NCI-H526 (cell line): ENCODE results near the gene FAM124B.
"Not testable (repeated sequence)": the region's sequence is repeated elsewhere in the genome, so short reads cannot be mapped to it uniquely, and the experiment has no call there.

Experiments
- DNase-seq, 2 experiments: peaks; one replicate each; lab custom pipeline; 2025; lab: John Stamatoyannopoulos, UW

FAM124B gene

DNA sequence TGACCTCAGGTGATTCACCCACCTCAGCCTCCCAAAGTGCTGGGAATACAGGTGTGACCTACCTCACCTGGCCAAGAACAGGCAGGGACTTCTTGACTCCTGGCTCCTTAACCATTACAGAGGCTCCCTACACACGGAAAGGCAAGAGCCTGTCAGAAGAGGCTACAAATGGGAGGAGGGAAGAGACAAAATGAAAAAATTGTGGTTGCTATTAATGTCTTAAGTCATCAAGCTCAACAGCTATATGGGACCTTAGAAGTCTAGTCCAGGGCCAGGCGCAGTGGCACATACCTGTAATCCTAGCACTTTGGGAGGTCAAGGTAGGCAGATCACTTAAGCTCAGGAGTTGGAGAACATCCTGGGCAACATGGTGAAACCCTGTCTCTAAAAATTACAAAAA, 11.5 kb upstream of the FAM124B start:
- no peak for DNase-seq

DNA sequence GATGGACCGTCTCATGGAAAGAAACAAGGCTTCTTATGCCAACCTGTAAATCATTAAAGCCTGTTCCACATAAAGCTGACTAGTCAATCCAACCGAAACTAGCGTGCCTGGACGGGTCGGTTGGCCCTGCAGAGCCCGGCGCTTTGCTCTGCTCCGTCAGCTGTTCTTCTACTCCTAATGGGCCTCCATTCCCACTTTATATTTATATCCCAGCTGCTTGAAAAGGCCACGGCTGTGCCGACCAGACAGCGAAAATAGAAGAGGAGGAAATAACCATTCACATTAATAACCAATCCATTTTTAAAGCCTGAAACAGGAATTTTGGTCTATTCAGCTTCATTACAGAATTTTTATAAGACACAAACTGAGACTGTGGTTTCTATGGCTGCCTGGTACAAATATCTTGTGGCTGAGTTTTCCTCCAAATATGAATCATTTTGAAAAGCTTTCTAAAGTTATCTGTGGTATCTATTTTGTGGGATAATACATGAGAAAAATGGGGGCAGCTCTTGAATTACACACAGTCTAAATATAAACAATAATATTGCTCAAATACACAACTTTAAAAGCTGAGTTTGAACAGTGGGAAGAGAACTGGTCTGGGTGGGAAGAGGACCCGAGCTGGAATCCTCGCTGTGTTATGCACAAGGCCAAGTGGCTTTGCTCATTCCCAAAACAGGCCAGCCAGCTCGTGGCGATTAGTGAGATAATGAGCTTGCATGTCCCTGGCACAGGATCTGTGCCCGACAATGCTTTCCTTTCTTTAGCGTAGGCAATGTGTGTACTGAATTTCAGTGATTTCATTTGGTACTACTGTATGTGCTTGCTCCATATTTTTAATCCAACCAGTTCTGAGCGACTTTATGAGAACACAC, 10.5 kb upstream of the FAM124B start:
- peak in 1 of 2 experiments; percentile 52 for DNase-seq

DNA sequence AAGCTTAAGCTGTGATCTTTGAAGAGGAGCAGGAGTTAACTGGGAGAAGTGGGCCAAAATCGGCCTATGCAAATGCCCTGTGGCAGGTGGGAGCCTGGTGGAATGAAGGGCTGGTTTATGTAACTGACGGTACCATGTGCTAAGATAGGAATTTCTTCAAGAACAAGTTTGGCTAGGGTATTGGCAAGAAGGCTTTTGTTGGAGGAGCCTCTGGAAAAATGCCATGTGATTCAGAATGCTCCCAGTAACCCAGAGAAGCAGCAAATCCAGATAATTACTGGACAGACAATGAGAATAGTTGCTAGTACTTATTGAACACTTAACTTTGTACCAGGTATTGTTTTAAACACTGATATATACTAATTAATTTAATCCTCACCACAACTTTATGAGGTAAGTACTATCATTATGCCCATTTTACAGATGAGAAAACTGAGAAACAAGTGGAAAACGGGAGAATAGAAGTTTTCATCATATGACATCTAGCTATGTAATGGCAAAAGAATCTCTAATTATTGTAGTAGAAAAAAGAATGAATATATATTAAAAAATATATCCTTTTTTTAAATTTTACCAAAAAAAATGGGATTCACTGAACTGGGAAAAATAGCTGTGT, 9.1 kb upstream of the FAM124B start:
- DNase-seq = no peak

DNA sequence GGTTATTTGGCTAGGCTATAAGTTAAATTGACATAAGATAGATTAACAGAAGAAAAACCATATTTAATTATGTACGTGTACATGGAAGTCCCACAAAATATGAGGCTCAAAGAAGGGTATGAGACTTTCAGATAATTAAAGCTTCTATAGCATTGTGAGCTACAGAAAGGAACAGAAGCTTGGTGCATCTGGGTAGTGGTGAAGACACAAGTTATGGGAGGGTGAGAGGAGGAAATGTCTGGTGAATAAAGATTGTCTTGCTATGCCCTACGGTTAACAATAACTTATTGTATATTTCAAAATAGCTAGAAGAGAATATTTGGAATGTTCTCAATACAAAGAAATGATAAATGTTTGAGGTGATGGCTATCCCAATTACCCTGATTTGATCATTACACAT, 6.8 kb upstream of the FAM124B start:
- DNase-seq = no peak

DNA sequence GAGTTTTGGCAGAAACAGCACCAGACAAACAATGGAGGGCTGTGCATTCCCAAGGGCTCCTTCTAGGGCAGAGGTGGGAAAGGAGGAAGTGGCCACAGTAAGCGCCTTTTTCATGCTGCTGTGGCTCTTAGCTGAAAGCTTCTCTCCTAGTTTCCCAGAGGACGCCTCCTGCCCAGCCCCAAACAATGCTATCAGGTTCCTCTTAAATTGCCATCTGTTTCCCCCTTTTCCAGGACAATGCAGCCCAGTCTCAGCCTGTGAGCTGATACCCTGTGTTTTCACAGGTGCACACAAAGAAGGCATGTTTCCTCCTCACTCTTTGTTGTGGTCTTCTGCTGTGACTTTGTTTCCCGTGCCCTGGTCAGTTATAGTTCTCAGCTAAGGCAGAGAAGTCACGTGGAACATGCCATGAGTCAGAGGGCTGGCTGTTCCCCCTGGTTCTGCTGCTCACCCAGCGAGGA, 5.4 kb upstream of the FAM124B start:
- DNase-seq = no peak

DNA sequence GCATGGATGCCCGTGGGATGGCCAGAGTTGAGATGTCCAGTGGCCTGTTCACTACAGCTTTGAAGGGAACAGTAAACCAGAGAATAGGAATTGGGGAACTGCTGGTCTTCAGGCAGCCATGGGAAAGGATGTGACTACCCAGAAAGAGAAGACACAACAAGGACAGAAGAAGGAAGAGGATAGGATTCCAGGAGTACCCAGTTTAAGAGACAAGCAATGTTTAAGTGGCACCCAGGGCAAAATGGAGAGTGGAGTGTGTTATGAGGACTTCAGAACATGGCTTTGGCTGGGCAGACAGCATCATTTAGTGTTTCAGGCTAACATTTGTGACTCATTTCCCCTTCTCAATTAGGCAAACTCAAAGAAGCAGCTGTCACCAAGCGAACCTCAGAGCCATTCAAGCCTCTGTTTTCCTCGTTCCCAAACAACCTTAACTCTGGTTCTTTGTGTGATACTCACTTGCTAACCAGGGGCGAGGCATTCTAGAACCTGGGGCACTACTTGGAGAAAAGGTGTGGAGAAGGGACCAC, 4.0 kb upstream of the FAM124B start:
- no peak for DNase-seq

DNA sequence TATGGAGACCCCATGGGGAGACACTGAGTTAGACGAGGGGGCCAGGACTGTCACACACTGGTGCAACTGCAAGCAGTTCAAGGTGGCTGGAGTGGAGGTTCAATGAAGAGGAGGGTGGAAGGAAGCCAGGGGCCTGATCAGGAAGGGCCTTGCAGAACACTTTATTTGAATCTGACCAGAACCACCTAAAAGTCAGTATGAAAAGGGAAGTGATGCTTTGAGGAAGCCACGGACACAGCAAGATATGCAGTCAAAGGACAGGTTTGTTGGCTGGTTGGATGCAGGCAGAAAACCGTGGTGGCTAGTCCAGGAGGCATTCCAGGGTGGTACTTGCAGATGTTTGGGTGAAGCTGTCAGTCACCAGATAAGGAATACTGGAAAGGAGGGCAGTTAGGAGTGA, 3.5 kb upstream of the FAM124B start:
- DNase-seq = no peak

DNA sequence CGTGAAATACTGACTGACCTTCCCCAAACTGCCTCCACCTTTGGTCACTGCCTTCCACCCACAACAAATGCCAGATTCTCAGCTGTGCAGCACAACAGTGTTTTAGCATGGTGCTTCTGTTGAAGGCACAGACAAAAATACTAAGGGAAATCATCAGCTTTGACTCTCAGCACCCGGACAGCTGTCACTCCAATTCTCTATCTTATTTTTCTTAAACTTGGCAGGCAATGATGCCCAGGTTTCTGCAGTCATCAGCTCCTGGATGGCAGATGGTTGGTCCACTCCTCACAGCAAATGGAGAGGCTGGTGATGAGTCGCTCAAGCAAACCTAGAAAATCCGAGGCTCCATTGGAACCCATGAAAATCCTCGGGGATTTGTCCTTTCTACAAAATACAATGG, 2.9 kb upstream of the FAM124B start:
- no peak for DNase-seq

DNA sequence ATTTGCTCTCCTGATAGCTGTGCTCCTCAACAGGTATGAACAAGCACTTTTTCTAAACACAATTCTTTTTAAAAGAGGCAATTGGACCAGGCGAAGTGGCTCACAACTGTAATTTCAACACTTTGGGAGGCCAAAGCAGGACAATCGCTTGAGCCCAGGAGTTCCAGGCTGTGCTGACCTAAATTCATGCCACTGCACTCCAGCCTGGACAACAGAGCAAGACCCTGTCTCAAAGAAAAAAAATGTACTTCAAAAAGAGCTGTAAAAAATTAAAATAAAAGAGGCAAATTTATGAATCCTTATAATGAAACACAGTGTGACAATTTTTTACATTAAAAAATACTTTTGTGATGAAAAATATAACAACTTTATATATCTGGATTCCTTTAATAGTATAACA, 1.8 kb upstream of the FAM124B start:
- DNase-seq = no peak

DNA sequence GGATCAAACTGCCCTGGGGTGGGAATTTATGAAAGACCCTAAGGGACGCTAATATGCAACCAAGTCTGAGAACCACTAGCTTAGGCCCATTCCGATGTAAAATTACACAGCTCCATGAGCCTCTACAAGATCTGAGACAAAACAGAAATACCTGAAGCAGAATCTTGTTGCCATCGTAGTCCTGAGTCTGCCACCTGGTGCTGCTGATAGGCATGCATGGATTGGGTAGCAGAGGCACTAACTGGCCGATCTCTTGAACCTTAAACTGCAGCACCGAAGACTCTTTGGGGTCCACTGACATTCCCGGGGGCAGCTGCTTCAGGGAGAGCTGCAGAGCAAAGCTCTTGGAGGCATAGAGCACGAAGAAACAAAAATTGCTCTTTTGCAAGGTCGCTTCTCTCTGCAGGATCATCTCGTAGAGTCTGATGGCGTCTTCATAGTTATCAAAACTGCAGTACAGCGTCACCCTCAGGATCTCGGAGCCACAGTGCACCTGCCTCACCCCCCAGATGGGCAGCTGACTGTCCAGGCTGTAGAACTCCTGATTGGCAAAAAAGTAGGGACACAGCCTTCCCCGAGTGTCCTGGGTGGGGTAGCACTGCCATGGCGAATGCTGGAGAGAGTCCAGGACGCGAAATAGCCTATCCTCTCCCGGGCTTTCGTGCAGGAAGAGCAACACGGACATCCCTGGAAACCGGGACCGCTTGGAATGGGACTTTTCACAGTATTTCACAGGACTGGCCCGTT, 848 bp downstream of the FAM124B start:
- no peak for DNase-seq

DNA sequence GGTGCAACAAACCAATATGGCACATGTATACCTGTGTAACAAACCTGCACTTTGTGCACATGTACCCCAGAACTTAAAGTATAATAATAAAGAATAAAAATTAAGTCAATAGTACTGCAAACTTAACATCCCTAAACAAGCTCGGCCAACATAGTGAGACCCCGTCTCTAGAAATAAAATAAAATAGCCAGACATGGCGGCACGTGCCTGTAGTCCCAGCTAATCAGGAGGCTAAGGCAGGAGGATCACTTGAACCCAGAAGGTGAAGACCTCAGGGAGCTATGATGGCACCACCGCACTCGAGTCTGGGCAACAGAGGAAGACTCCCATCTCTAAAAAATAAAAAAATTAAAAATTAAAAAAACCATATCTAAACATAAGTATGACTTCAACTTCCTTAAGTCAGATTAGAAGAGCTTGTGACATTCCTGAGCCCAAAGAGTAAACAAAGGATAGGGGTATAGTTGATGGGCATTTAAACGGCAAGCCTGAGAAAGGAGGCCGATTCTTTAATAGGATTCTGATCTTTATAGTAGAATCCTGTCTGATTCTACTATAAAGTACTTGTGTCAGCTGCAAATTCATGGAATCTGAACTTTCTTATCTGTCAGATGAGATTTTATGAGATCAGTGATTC, 1.6 kb downstream of the FAM124B start:
- no peak for DNase-seq

DNA sequence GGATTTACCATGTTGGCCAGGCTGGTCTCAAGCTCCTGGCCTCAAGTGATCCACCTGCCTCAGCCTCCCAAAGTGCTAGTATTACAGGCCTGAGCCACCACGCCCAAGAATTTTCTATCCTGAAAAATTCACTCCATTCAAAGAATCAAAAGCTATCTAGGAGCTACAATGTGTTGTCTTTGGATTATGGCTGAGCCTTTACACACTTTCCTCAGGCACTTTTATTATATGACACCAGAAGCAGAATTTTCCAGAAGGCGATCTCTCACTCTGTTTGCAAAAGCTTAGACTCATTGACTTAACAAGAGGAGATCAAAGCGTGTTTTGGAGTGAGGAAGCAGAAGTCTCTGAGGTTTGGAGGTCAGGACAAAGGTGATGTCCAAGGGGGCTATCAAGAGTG, 3.6 kb downstream of the FAM124B start:
- DNase-seq = no peak

DNA sequence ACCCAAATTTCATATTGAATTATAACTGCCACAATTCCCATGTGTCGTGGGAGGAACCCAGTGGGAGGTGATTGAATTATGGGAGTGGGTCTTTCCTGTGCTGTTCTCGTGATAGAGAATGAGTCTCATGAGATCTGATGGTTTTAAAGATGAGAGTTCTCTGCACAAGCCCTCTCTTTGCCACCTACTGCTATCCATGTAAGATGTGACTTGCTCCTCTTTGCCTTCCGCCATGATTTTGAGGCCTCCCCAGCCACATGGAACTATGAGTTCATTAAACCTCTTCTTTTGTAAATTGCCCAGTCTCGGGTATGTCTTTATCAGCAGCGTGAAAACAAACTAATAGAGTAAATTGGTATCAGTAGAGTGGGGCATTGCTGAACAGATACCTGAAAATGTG, 4.8 kb downstream of the FAM124B start:
- not testable (repeated sequence) for DNase-seq

DNA sequence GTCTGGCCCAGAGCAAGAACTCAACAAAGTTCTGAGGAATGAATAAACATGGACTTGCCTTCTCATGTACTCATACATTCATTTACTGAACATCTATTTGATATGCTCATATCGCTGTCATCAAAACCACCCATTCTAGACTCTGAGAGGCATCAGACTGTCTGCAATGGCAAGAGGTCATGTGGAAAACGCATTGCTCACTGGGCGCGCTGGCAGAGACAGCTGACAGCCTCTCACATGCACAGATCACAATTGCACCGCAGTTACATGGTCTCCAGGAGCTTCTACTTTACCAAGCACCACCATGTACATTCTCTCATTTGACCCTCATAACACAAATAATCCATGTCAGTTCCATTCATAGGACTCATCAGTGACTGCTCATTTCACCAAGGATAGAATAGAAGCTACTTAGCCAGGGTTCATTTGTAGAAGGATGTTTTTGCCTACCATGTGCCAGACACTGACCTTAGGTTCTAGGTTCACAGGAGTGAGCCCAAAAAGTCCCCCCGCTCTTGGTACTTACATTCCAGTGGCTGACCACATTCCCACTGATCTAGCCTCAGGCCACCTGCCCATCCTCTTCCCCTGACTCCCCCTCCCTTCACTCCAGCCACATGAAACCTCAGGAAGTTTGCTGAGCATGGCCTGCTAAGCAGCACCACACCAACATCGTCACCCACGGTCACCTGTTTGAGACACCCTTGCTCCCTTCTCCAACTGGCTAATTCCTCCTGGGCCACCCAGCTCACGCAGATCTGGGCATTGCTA, 6.1 kb downstream of the FAM124B start:
- DNase-seq = no peak

DNA sequence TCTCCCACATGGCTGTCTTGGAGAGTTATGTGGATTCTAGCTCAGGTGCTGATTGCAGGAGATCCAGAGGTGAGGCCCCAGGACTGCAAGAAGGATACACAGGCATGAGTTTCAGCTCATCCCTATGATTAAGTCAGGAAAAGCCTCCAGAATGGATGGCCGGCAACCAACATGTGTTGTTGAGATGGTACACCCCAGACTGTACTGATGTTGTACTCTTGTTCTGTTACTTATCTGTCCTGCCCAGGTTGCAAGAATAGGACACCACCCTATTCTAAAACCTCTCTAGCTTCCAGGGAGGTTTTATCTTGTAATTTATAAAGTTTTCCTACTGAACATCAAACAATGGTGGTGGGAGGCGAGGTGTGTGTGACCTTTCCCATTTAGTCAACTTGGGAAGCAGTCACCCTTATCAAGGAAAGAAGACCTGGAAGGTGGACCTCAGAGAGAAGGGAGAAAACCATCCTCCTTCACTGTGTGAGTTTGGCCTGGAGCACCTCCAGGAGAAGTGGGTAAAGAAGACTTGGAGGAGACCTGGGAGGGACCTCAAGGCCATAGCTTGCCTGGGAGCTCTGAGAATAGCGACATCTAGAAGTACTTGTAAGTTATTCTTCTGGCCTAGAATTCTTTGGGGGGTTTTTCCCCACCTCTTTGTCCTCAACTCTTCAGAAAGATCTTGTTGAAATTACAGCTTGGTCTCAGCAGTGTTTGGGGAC, 8.6 kb downstream of the FAM124B start:
- DNase-seq = no peak

DNA sequence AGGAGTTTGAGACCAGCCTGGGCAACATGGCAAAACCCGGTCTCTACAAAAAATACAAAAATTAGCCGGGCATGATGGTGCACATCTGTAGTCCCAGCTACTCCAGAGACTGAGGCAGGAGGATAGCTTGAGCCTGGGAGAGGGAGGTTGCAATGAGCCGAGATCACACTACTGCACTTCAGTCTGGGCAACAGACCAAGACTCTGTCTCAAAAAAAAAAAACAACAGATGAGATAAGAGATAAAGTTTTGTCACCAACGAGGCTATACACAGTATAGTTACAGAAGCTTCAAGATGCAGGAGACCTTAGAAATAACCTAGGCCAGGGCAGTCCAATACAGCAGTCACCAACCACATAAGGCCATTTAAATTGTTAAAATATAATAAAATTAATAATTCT, 9.4 kb downstream of the FAM124B start:
- no peak for DNase-seq

DNA sequence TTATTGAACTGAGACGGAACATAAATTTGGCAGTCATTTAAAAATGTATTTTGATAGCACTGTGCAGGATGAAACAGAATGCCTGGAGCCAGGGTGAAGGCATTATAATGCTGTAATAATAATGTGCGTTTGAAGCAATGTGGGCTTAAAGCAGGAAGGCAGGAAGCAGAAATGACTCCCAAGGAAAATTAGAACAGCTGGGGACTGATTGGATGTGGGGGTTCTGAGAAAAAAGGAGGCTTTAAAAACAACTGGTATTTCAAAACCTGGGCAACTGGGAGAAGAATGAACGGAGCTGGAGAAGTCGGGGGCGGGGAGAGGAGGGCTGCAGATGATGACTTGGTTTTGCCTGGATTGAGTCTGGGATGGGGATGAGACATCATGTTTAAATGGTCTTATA, 12.6 kb downstream of the FAM124B start:
- no peak for DNase-seq

DNA sequence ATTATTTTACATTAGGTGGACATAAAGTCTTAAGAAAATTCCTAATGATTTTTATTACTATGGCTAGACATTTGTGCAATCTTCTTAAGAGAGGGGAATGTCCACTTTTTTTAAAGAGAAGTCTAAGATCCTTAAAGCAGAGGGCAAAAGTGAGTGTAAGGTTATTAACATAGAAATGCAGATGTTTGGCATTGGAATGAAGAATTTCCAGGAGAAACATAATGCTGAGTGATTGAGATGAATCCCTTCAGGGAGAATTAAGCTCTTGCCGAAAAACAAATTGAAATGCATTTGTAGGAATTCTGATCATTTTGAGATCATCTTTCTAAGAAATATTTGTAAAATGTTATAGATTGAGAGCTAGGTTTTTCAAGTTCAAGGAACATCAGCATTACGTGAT, 15.0 kb downstream of the FAM124B start:
- DNase-seq = no peak

DNA sequence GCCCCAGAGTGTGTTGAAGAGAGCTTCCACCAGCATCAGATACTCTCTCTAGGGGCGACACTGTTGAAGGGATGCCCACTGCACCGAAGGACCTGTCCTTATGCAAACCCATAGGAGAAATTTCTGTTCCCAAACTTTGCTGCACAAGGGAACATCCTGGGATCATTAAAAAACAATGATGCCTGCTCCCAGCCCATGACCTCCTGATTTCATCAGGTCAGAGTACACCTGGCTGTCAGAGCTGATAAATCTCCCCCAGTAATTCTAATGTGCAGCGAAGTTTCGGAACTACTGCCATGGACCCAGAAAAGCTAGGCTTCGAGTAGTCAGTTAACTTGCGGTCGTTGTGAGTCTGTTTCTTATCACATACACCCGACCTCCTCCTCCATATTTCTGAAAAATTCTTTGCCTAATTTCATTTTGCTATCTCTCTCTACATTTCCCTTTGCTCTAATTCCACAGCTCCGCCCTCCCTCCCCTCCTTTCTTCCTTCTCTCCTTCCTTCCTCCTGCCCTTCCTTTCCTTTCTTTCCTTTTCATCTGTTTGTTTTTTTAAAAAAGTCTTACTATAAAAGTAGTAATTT, 18.8 kb downstream of the FAM124B start:
- no peak for DNase-seq

DNA sequence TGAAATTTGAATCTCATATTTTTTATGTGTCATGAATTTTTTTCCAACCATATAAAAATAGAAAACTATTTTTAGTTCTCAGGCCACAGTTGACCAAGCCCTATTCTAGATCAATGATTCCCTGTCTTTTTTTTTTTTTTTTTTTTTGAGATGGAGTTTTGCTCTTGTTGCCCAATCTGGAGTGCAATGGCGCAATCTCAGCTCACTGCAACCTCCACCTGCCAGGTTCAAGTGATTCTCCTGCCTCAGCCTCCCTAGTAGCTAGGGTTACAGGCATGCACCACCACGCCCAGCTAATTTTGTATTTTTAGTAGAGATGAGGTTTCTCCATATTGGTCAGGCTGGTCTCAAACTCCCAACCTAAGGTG, 19.6 kb downstream of the FAM124B start:
- not testable (repeated sequence) for DNase-seq
